Mucosa of descending colon (tissue), 3 donors: ENCODE measurements around the gene FNDC3B. TPM values are rescaled to one million over a fixed set of nuclear protein-coding genes. Genes with fewer than 3 reads are reported as not detected.

Source experiments
- ATAC-seq: fragments of 200-7000 bp; cut with Tn5 transposase; one replicate; pipeline ENCODE4 v1.9.1; 2020; ENCODE audit warnings: mild to moderate bottlenecking, moderate library complexity
- DNase-seq, 3 donors: peaks; one replicate each; pipeline ENCODE4 v3.0.0-alpha.2; 2020
- H3K36me3 ChIP-seq: fragments of 200-600 bp; one replicate; pipeline ENCODE4 v1.8.0; 2021; ENCODE audit warnings: low read depth, mild to moderate bottlenecking
- H3K4me1 ChIP-seq: fragments of 200-600 bp; one replicate; pipeline ENCODE4 v1.8.0; 2021; ENCODE audit warnings: low read depth, mild to moderate bottlenecking
- H3K4me3 ChIP-seq: fragments of 200-600 bp; one replicate; pipeline ENCODE4 v1.8.0; 2021; ENCODE audit warnings: mild to moderate bottlenecking
- H3K9me3 ChIP-seq: fragments of 200-600 bp; one replicate; pipeline ENCODE4 v1.8.0; 2021; ENCODE audit warnings: mild to moderate bottlenecking
- intact Hi-C, 2 donors: fragments of 100-400 bp; cut with DNase I in 1 of 2; cut with micrococcal nuclease in 1 of 2; formaldehyde crosslinking; loops; one replicate each; pipeline versions ENCODE4 v1.11.0 to v1.11.1; 2022; cut with DNase I, micrococcal nuclease
- total RNA-seq, 3 donors: library from RNA; stranded (reverse); fragmentation: NEBNext Ultra II Directional in 2 of 3; extraction: Animal tissue kit (Norgen Biotek cat#: 25700) in 2 of 3; gene quantifications; one replicate each; pipeline versions ENCODE4 v1.2.1 to v1.2.4, GENCODE V29; 2021 to 2023
- TF ChIP-seq, protein P1 (sequence below): fragments of 200-600 bp; IDR thresholded peaks from one replicate; pipeline ENCODE4 v1.8.0; 2022; ENCODE audit warnings: antibody characterized with exemption, mild to moderate bottlenecking
- donor health status: DM: no; HTN: no; CAD: no; lungs with moderate emphysema.
- donor health status: DM: no; HTN: no; CAD: no.
- donor health status: DM: no; HTN: yes; CAD: no.

The FNDC3B gene
- total RNA-seq, 3 donors from 2014 or later, result 107 to 132 (median 126) TPM

DNA sequence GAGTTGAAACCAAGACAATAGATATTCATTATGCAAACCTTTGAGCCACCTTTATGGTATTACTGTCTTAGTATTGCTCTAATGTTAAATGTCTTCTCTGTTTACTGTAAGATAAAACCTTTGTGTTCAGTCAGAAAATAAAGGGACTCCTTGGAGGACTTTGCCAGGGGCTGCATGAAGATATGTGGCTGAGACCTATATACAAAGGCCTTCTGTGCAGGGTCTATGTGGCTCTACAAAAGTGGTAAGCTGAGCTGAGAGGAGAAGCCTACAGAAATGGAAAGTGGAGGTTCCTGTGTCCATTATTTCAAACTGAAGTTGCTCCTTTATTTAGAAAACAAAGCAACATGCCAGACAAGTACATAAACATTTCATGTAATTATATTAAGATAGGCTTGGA, 131.5 kb downstream of the FNDC3B start:
- DNase-seq, result no peak
- ATAC-seq, result no peak
- TF ChIP-seq, protein P1, sequence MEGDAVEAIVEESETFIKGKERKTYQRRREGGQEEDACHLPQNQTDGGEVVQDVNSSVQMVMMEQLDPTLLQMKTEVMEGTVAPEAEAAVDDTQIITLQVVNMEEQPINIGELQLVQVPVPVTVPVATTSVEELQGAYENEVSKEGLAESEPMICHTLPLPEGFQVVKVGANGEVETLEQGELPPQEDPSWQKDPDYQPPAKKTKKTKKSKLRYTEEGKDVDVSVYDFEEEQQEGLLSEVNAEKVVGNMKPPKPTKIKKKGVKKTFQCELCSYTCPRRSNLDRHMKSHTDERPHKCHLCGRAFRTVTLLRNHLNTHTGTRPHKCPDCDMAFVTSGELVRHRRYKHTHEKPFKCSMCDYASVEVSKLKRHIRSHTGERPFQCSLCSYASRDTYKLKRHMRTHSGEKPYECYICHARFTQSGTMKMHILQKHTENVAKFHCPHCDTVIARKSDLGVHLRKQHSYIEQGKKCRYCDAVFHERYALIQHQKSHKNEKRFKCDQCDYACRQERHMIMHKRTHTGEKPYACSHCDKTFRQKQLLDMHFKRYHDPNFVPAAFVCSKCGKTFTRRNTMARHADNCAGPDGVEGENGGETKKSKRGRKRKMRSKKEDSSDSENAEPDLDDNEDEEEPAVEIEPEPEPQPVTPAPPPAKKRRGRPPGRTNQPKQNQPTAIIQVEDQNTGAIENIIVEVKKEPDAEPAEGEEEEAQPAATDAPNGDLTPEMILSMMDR, result no peak
- no peaks in the 10 kb centered on the region for H3K36me3 ChIP-seq
- H3K4me3 ChIP-seq, result no peak overlapping the region
- H3K9me3 ChIP-seq, result no peaks in the 10 kb centered on the region
- H3K4me1 ChIP-seq, result peaks cover 2% of the 10 kb centered on the region
- intact Hi-C loops, result no loop called here

DNA sequence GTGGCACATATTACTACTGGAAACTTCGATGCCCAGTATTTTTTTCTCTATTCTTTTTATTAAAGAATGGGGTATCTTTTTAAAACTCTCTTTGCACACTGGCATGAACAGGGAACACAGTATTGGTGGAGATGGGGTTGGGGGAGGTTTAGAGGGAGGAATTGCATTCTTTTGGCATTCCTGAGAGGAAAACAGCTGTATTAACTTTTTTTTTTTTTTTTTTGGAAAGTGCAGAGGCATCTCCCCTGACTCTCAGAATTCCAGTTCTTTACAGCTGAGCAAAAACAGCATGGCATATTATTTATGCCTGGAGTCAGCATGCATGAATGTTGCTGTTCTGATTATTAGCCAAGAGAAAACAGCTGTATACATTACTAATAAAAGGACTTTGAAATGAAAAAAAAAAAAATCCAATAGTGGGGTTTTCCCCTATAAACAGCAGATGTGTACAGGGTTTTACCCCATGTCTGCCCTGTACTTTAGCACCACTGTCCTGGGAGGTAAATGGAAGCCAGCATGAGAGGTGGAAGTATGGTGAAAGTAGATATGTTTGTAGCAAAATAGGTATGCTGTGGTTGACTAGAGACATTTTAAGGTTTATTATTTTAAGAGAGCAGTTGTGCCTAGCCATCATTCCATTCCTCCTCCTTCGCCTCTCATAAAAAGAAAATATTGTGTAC, 132.2 kb downstream of the FNDC3B start:
- TF ChIP-seq, protein P1, result no peak
- H3K36me3 ChIP-seq, result no peaks in the 10 kb centered on the region
- intact Hi-C loops, result no loop called here
- peaks cover 2% of the 10 kb centered on the region for H3K4me1 ChIP-seq
- ATAC-seq (no peak), DNase-seq (no peak)
- H3K4me3 ChIP-seq, result no peak overlapping the region
- no peaks in the 10 kb centered on the region for H3K9me3 ChIP-seq

DNA sequence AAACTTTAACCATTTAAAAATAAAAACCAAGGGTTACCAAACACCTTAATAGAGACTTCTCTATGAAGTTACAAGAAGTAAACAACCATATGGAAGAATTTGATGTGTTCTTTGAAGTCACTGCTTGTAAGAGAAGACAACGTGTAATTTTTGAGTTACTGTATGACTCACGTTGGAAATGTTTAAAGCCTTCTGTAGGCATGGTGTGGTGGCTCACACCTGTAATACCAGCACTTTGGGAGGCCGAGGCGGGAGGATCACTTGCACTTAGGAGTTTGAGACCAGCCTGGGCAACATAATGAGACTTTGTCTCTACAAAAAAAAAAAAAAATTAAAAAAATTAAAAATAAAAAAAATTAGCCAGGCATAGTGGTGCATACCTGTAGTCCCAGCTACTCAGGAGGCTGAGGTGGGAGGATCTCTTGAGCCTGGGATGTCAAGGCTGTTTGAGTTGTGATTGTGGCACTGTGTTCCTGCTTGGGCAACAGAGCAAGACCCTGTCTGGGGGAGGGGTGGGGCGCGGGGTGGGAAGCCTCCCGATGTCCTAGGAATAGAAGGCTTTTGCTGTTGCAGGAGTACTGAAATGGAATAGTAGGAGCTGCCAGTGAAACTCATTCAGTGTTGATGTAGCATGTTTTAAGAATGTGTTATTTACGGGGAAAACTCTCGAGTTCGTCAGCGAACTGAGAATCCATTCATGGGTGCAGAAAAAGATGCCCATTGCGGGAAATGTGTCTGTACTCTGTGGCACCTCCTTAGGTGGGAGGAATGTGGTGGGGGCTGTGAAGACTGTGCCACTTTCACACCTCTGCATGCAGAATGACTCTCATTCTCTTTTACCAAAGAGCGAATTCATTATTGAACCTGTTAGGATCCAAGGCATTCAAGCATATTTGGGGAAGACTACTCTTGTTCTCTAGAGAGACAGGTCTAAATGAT, 134.2 kb downstream of the FNDC3B start:
- DNase-seq (no peak), ATAC-seq (no peak)
- Histone ChIP-seq H3K9me3 (no peaks in the 10 kb centered on the region), H3K4me1 (peaks cover 2% of the 10 kb centered on the region), H3K4me3 (no peak overlapping the region), H3K36me3 (no peaks in the 10 kb centered on the region)
- intact Hi-C loops, result no loop called here
- TF ChIP-seq, protein P1, result no peak

DNA sequence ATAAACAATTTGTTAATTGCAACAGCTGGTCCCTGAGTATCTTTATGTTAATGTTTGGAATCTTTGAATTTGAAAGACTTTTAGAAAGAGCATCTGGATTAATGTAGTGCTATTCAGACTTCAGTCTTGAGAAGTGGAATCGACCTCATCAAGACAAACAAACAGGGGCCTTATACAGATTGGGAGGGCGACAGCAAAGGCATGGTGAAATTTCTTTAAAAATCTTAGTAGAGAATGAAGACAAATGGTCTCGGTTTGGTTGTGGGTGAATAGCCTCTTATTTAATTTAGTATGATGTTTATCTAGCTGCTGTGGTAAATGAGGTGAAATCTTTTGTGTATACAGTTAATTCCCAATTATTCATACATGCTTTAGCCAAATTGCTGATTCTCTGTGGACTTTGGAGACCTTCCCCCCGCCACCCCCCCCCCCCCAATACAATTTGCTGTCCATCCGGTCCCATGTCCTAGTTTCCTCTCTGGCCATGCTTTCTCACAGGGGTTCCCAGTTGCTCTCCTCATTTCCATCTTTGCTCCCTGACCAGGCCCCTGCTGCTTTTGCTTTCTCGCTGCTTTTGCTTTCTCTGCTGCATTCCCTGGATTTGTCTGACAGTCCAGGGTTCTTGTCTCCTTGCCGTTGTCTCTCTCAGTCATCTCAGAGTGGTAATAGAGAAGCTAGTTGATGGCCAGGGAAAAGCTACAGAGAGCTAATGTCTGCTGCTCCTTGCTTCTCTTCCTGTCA, 135.3 kb downstream of the FNDC3B start:
- peaks cover 3% of the 10 kb centered on the region for H3K4me1 ChIP-seq
- DNase-seq, result no peak
- no peak overlapping the region for H3K4me3 ChIP-seq
- TF ChIP-seq, protein P1, result no peak
- no peaks in the 10 kb centered on the region for H3K36me3 ChIP-seq
- ATAC-seq, result no peak
- H3K9me3 ChIP-seq, result no peaks in the 10 kb centered on the region
- intact Hi-C loops, result no loop called here

- no peaks in the 10 kb centered on the region for H3K36me3 ChIP-seq
Observed at GRCh38 chr3:172175254-172175599, 135.8 kb downstream of the FNDC3B start.

More at GRCh38 chr3:172175254-172175599, 135.8 kb downstream of the FNDC3B start:
- no peaks in the 10 kb centered on the region for H3K9me3 ChIP-seq
- H3K4me3 ChIP-seq, result no peak overlapping the region
- TF ChIP-seq, protein P1, result no peak
- no peak for ATAC-seq
- intact Hi-C loops, result no loop called here
- H3K4me1 ChIP-seq, result peaks cover 9% of the 10 kb centered on the region
- DNase-seq, result no peak
